ENCODE measurements around the gene DISP3. TPM values are rescaled to one million over a fixed set of nuclear protein-coding genes. Genes with fewer than 3 reads are reported as not detected.

DISP3 gene
- total RNA-seq, 1 donor from 2014 or later: 0.05 TPM

DNA sequence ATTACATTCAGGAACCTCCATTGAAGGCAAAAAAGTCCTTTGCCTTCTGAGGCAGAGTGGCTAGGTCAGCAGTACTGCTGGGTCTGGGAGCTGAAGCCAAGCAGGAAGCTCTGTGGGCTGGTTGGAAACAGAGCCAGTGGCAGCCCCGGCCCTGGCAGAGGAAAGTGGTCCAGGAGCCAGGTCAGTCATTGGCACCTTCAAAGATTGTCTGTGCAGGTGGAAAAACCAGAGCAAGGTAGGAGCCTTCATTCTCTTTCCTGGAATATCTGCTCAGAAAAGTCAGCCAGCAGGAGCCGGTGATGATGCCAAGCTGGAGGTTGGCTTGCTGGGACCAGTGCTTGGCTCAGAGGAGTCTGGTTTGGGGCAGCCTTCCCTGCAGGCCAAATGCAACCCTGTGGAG lies 12.5 kb upstream of the DISP3 start:
- no peaks in the 10 kb centered on the region for H3K36me3 Mint-ChIP-seq (ENCODE audit: low read depth)
- TF ChIP-seq, protein P1, sequence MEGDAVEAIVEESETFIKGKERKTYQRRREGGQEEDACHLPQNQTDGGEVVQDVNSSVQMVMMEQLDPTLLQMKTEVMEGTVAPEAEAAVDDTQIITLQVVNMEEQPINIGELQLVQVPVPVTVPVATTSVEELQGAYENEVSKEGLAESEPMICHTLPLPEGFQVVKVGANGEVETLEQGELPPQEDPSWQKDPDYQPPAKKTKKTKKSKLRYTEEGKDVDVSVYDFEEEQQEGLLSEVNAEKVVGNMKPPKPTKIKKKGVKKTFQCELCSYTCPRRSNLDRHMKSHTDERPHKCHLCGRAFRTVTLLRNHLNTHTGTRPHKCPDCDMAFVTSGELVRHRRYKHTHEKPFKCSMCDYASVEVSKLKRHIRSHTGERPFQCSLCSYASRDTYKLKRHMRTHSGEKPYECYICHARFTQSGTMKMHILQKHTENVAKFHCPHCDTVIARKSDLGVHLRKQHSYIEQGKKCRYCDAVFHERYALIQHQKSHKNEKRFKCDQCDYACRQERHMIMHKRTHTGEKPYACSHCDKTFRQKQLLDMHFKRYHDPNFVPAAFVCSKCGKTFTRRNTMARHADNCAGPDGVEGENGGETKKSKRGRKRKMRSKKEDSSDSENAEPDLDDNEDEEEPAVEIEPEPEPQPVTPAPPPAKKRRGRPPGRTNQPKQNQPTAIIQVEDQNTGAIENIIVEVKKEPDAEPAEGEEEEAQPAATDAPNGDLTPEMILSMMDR (IDR thresholded peaks at IDR 0.05): no peak
- no peaks in the 10 kb centered on the region for H3K9me3 Mint-ChIP-seq (ENCODE audit: low read depth)
- no peak overlapping the region for H3K4me3 Mint-ChIP-seq (ENCODE audit: unreplicated experiment)
- H3K4me1 Mint-ChIP-seq (ENCODE audit: low read depth): no peaks in the 10 kb centered on the region
- peaks cover 39% of the 10 kb centered on the region for H3K27me3 Mint-ChIP-seq (ENCODE audit: low read depth)
- H3K27ac Mint-ChIP-seq (ENCODE audit: unreplicated experiment): no peak overlapping the region
- no peak for DNase-seq (ENCODE audit: low spot score)

- H3K4me3 Mint-ChIP-seq (ENCODE audit: unreplicated experiment): no peak overlapping the region
- H3K36me3 Mint-ChIP-seq (ENCODE audit: low read depth): no peaks in the 10 kb centered on the region
- H3K27ac Mint-ChIP-seq (ENCODE audit: unreplicated experiment): no peak overlapping the region
- H3K27me3 Mint-ChIP-seq (ENCODE audit: low read depth): peaks cover 21% of the 10 kb centered on the region
- no peaks in the 10 kb centered on the region for H3K9me3 Mint-ChIP-seq (ENCODE audit: low read depth)
- no peaks in the 10 kb centered on the region for H3K4me1 Mint-ChIP-seq (ENCODE audit: low read depth)
- TF ChIP-seq, protein P1 (IDR thresholded peaks at IDR 0.05): no peak
- no peak for DNase-seq (ENCODE audit: low spot score)
Observed at GRCh38 chr1:11468878-11469277, 10.1 kb upstream of the DISP3 start.

DNA sequence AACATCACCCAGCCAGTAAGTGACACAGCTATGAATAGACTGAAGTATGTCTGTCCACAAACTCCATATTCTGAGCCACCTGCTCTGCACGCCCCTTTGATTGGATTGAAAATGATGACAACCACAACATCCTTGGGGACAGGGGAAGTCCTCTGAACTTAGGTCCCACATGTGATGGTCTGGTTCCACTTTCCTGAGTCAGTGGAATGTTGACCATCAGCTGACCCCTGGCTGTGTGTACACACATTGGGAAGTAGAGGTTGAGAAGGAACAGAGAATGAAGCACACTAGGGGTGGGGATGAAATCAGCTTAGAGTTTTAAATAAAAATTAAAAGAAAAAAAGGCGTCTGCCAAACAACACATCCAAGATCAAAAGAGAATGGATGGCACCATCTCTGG lies 8.0 kb upstream of the DISP3 start:
- H3K4me1 Mint-ChIP-seq (ENCODE audit: low read depth): no peaks in the 10 kb centered on the region
- TF ChIP-seq, protein P1 (IDR thresholded peaks at IDR 0.05): no peak
- H3K4me3 Mint-ChIP-seq (ENCODE audit: unreplicated experiment): no peak overlapping the region
- no peak for DNase-seq (ENCODE audit: low spot score)
- H3K9me3 Mint-ChIP-seq (ENCODE audit: low read depth): no peaks in the 10 kb centered on the region
- H3K27me3 Mint-ChIP-seq (ENCODE audit: low read depth): peaks cover 26% of the 10 kb centered on the region
- no peak overlapping the region for H3K27ac Mint-ChIP-seq (ENCODE audit: unreplicated experiment)
- no peaks in the 10 kb centered on the region for H3K36me3 Mint-ChIP-seq (ENCODE audit: low read depth)

GRCh38 chr1:11471473-11471872 lies 7.5 kb upstream of the DISP3 start:
- TF ChIP-seq, protein P1 (IDR thresholded peaks at IDR 0.05): no peak
- no peak overlapping the region for H3K27ac Mint-ChIP-seq (ENCODE audit: unreplicated experiment)
- no peaks in the 10 kb centered on the region for H3K4me1 Mint-ChIP-seq (ENCODE audit: low read depth)
- H3K36me3 Mint-ChIP-seq (ENCODE audit: low read depth): no peaks in the 10 kb centered on the region
- DNase-seq (ENCODE audit: low spot score): no peak
- no peak overlapping the region for H3K4me3 Mint-ChIP-seq (ENCODE audit: unreplicated experiment)
- H3K9me3 Mint-ChIP-seq (ENCODE audit: low read depth): no peaks in the 10 kb centered on the region
- peaks cover 31% of the 10 kb centered on the region for H3K27me3 Mint-ChIP-seq (ENCODE audit: low read depth)

- Mint-ChIP-seq H3K9me3 (ENCODE audit: low read depth) (no peaks in the 10 kb centered on the region), H3K36me3 (ENCODE audit: low read depth) (no peaks in the 10 kb centered on the region), H3K27me3 (ENCODE audit: low read depth) (peaks cover 35% of the 10 kb centered on the region), H3K27ac (ENCODE audit: unreplicated experiment) (no peak overlapping the region), H3K4me3 (ENCODE audit: unreplicated experiment) (no peak overlapping the region), H3K4me1 (ENCODE audit: low read depth) (no peaks in the 10 kb centered on the region)
- TF ChIP-seq, protein P1 (IDR thresholded peaks at IDR 0.05): no peak
- DNase-seq (ENCODE audit: low spot score): no peak
Observed at GRCh38 chr1:11472284-11472683, 6.7 kb upstream of the DISP3 start.
